Measurements from ENCODE around the gene CUEDC2.

Gene CUEDC2

DNA sequence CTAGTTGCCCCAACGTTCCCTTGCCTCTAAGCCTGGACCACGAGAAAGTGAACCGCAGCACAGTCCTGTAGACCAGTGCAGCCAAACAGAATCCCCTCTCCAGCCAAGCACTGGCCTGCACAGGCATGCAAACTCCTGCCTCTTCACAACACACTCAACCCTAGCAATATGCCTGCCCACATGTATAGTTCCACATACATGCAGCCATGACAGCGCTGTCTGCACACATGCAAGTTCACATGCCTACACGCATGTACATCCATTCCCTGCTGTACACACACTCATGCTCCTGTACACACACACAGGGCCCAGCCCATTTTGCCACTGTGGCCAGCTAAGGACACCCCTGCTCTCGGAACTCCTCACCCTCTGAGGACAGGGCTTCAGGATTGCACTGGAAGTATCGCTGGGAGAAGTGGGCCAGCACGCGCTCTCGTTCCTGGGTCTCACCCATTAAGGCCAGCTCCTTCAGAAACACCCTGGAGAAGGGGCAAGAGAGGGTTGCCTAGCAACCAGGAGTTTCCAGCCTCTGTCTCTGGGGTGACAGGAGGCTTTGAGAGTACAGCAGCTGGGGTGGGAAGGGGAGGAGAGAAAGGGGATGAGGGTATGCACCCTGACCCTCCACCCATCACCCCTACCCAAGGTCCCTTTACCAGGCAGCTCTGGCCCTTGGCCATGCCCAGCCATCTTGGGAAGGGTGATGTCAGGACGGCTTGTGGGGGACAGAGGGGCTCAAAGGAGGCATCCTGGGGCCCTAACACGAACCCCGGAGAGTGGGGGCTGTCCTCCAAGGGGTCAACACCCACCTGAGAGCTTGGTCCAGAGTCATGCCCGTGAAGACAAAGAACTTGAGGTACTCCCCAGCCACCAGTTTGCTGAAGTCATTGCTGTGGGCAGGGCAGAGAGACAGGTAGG, 20.8 kb downstream of the CUEDC2 start:
- TF ChIP-seq, protein P1, sequence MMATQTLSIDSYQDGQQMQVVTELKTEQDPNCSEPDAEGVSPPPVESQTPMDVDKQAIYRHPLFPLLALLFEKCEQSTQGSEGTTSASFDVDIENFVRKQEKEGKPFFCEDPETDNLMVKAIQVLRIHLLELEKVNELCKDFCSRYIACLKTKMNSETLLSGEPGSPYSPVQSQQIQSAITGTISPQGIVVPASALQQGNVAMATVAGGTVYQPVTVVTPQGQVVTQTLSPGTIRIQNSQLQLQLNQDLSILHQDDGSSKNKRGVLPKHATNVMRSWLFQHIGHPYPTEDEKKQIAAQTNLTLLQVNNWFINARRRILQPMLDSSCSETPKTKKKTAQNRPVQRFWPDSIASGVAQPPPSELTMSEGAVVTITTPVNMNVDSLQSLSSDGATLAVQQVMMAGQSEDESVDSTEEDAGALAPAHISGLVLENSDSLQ (IDR thresholded peaks at IDR 0.05) = no peak
- no peak for TF ChIP-seq LEF1 (IDR thresholded peaks at IDR 0.05; ENCODE audit: borderline replicate concordance)
- TF ChIP-seq ARNT (IDR thresholded peaks at IDR 0.05) = no peak
- no peak for TF ChIP-seq HDGF (IDR thresholded peaks at IDR 0.05; ENCODE audit: borderline replicate concordance)
- TF ChIP-seq SUZ12 (IDR thresholded peaks at IDR 0.05) = no peak
- no peak for TF ChIP-seq ZNF384 (IDR thresholded peaks at IDR 0.05)
- no peak for TF ChIP-seq NFRKB (IDR thresholded peaks at IDR 0.05)
- no peak for TF ChIP-seq TARDBP (IDR thresholded peaks at IDR 0.05)
- no peak for TF ChIP-seq CTBP1 (IDR thresholded peaks at IDR 0.05; ENCODE audit: borderline replicate concordance)
- TF ChIP-seq FOXA1 (IDR thresholded peaks at IDR 0.05) = no peak
- ChIA-PET CTCF (interaction anchor here (0.6 to 1.2 kb wide), 3 partner anchors 8 to 242 kb away, joined by 4 to 5 read pairs (median 4); no protein-coding TSS in a partner anchor), POLR2A (interaction anchor here (1.1 to 2.2 kb wide), 4 partner anchors 8 to 39 kb away, joined by 3 to 7 read pairs (median 5); partner anchors contain the start of genes CUEDC2, FBXL15 and NFKB2)
- DNase-seq (ENCODE audit: extremely low spot score) = no peak

DNA sequence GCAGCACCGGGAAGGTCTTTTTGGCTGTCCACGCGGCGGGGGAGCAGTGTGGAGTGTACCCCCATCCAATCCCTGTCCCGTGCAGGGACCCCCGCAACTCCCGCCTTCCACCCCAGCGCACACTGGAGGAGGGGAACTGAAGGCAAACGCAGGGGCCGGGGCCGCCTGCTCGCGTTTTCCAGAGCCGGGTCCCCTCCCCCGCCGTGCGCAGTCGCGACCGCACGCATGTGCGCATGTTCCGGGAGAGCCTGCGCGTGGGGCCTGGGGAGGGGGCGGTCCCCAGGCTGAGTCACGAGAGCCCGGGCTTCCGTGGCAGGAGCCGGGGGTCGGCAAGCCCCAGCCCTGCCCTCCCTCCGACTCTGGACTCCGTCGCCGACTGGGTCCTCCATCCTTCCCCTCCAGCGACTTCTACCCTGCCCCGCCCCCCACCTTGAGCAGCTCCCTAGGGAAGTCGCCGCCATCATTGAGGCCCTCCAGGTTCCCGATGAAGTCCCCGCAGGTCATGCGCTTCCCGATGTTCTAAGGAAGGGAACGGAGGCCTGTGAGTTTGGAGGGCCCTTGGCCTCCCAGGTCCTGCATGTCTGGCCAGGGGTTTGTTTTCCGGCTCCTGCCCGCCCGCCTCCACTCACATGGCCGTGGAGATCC, 21.8 kb downstream of the CUEDC2 start:
- DNase-seq (ENCODE audit: extremely low spot score) = no peak
- POLR2A ChIA-PET = interaction anchor here (0.6 to 2.2 kb wide), 5 partner anchors 10 to 22 kb away, joined by 3 to 7 read pairs (median 3); partner anchors contain the start of genes CUEDC2, FBXL15 and NFKB2

DNA sequence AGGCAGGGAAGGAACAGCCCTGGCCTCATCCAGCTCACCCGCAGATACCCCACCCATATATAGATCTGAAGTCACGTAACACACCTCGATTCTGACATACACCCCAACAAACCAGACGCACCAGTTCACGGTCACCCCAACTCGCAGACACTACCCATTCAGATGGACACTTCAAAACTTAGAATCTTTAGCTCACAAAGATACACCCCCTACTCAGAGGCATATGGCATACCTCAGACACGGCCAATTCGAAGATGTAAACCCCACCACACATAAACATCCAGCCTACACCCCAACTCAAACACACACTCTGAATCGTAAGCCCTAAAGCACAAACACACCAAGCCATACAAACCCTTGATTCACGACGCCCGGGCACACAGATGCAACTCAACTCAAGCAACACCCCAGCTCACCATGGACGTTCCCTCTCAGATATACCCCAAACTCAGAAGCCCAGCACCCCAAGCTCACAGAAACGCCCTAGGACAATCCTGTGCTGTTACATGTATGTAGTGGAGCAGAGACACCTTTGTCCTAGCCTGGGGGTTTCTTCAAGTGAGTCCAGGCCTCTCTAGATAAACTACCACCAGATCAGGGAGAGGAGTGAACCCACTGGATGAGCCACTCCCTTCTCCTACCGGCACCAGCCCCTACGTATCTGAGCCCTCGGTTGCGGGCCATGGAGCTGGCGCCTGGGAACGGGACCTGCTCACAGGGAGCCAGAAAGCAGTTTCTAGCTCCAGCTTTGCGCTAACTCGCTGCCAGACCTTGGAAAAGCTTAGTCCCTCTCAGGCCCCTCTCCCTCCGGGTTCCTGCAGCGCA, 22.6 kb downstream of the CUEDC2 start:
- no peak for DNase-seq (ENCODE audit: extremely low spot score)
- CTCF ChIA-PET = interaction anchor here (0.7 to 1.2 kb wide), 3 partner anchors 10 to 16 kb away, joined by 3 to 5 read pairs (median 3); partner anchors contain the start of gene FBXL15
- POLR2A ChIA-PET = interaction anchor here (0.6 to 2.2 kb wide), 7 partner anchors 10 to 41 kb away, joined by 3 to 7 read pairs (median 3); partner anchors contain the start of genes CUEDC2, FBXL15 and NFKB2
- TF ChIP-seq L3MBTL2 (conservative IDR thresholded peaks at IDR 0.05) (no peak), FOXK2 (IDR thresholded peaks at IDR 0.05) (no peak), FOXA1 (IDR thresholded peaks at IDR 0.05) (no peak), LEF1 (IDR thresholded peaks at IDR 0.05; ENCODE audit: borderline replicate concordance) (no peak), CTBP1 (IDR thresholded peaks at IDR 0.05; ENCODE audit: borderline replicate concordance) (no peak), FOXM1 (IDR thresholded peaks at IDR 0.05; ENCODE audit: borderline replicate concordance) (no peak), SUZ12 (IDR thresholded peaks at IDR 0.05) (no peak), ELF4 (IDR thresholded peaks at IDR 0.05) (no peak), SP1 (IDR thresholded peaks at IDR 0.05) (no peak)
- TF ChIP-seq, protein P1 (IDR thresholded peaks at IDR 0.05) = no peak

More for the DNA sequence above, 21.8 kb downstream of the CUEDC2 start:
- CTCF ChIA-PET = interaction anchor here (0.6 to 1.0 kb wide), 2 partner anchors 17 to 176 kb away, joined by 3 read pairs; no protein-coding TSS in a partner anchor
- TF ChIP-seq ELF4 (IDR thresholded peaks at IDR 0.05) (no peak), TARDBP (IDR thresholded peaks at IDR 0.05) (no peak), FOXA1 (IDR thresholded peaks at IDR 0.05) (no peak), ARNT (IDR thresholded peaks at IDR 0.05) (no peak), BHLHE40 (IDR thresholded peaks at IDR 0.05; ENCODE audit: borderline replicate concordance) (no peak), SUZ12 (IDR thresholded peaks at IDR 0.05) (no peak), LEF1 (IDR thresholded peaks at IDR 0.05; ENCODE audit: borderline replicate concordance) (no peak), FOXM1 (IDR thresholded peaks at IDR 0.05; ENCODE audit: borderline replicate concordance) (no peak), FOXK2 (IDR thresholded peaks at IDR 0.05) (no peak), SP1 (IDR thresholded peaks at IDR 0.05) (no peak), CTBP1 (IDR thresholded peaks at IDR 0.05; ENCODE audit: borderline replicate concordance) (no peak), HDGF (IDR thresholded peaks at IDR 0.05; ENCODE audit: borderline replicate concordance) (no peak), L3MBTL2 (conservative IDR thresholded peaks at IDR 0.05) (no peak), NFRKB (IDR thresholded peaks at IDR 0.05) (no peak)
- TF ChIP-seq, protein P1 (IDR thresholded peaks at IDR 0.05) = no peak

DNA sequence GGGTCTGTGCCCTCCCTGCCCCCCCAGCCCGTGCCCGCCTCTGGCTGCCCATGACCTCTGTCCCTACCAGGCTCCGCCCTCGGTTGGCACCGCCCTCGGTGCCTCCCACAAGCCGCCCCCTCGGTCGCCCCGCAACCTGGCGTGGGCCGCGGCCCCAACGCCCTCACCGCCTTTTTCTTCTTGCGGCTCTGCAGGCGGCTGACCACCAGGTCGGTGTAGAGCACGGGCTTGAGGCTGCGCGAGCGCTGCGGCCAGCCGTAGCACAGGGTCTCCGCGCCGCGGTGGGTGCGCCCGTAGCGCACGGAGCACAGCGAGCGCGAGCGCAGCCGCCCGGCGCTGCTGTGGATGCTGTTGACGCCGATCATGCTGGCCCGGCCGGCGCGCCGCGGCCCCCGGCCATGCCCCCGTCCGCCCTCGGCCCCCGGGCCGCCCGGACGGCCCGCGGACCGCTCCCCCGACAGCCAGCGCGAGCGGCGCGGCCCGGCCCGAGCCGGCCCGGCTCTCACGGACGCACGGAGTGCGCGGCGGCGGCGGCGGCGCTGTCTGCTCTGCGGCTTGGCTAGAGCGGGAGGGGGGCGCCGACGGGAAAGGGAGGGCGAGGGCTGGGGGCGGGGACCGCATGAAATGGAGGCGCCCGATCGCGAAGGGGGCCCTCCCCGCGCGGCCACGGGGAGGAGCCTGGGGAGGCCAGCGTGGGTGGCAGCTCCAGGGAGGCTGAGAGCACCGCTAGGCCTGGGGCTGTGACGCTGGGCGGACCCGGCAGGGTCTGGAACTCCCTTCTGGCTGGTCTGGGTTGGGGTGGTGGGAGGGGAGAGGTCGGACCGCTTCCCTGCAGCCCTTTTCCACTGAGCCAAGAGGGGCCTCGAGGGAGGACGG, 23.4 kb downstream of the CUEDC2 start:
- CTCF ChIA-PET = interaction anchor here (0.7 to 1.2 kb wide), 3 partner anchors 9 to 15 kb away, joined by 3 to 5 read pairs (median 3); partner anchors contain the start of gene FBXL15
- TF ChIP-seq ELF4 (IDR thresholded peaks at IDR 0.05) (no peak), NFRKB (IDR thresholded peaks at IDR 0.05) (no peak), ARNT (IDR thresholded peaks at IDR 0.05) (no peak), SP1 (IDR thresholded peaks at IDR 0.05) (no peak), FOXM1 (IDR thresholded peaks at IDR 0.05; ENCODE audit: borderline replicate concordance) (no peak), CTBP1 (IDR thresholded peaks at IDR 0.05; ENCODE audit: borderline replicate concordance) (no peak), HDGF (IDR thresholded peaks at IDR 0.05; ENCODE audit: borderline replicate concordance) (no peak), BHLHE40 (IDR thresholded peaks at IDR 0.05; ENCODE audit: borderline replicate concordance) (no peak), ZNF384 (IDR thresholded peaks at IDR 0.05) (no peak), LEF1 (IDR thresholded peaks at IDR 0.05; ENCODE audit: borderline replicate concordance) (no peak), TARDBP (IDR thresholded peaks at IDR 0.05) (no peak), L3MBTL2 (conservative IDR thresholded peaks at IDR 0.05) (no peak), SUZ12 (IDR thresholded peaks at IDR 0.05) (no peak), FOXA1 (IDR thresholded peaks at IDR 0.05) (no peak), FOXK2 (IDR thresholded peaks at IDR 0.05) (no peak)
- TF ChIP-seq, protein P1 (IDR thresholded peaks at IDR 0.05) = no peak
- peak; percentile 54 for DNase-seq (ENCODE audit: extremely low spot score)
- POLR2A ChIA-PET = interaction anchor here (0.6 to 2.2 kb wide), 6 partner anchors 9 to 41 kb away, joined by 3 to 7 read pairs (median 3); partner anchors contain the start of genes CUEDC2, FBXL15 and NFKB2
